AG04449 (cell line): ENCODE measurements around the gene ITGB4.

Source experiments
- CTCF ChIA-PET: fragments of 350-600 bp; formaldehyde crosslinking; extraction: SDS; loops from one replicate; lab custom pipeline; 2021; ENCODE audit warnings: antibody characterized with exemption; lab: Yijun Ruan, JAX
- POLR2A ChIA-PET: fragments of 400-600, 350-600 bp; formaldehyde crosslinking; extraction: SDS; loops from one replicate; lab custom pipeline; 2020; ENCODE audit warnings: antibody characterized with exemption, inconsistent platforms; lab: Yijun Ruan, JAX
- DNase-seq: peaks from one replicate; pipeline ENCODE4 v3.0.0-alpha.2; 2010; ENCODE audit warnings: low read depth, low spot score
- H3K4me3 ChIP-seq: 2 replicates; pipeline ENCODE4 v1.5.1; 2011; ENCODE audit warnings: low read depth, mild to moderate bottlenecking, control low read depth, low read length
- TF ChIP-seq, protein P1 (sequence below): IDR thresholded peaks from one replicate; pipeline ENCODE4 v1.5.1; 2011; ENCODE audit warnings: mild to moderate bottlenecking, moderate library complexity, low read length, control low read depth, inconsistent platforms; ENCODE audit not compliant: insufficient read depth; ENCODE audit errors: missing control alignments

The ITGB4 gene

GRCh38 chr17:75799402-75799801 lies 78.1 kb downstream of the ITGB4 start:
- no peak for DNase-seq
- no peak overlapping the region for H3K4me3 ChIP-seq
- ChIA-PET POLR2A (no interaction called here), CTCF (interaction anchor here (1.4 to 10.4 kb wide), 3 partner anchors 9 to 29 kb away, joined by 3 to 72 read pairs (median 8); no protein-coding TSS in a partner anchor)
- TF ChIP-seq, protein P1, sequence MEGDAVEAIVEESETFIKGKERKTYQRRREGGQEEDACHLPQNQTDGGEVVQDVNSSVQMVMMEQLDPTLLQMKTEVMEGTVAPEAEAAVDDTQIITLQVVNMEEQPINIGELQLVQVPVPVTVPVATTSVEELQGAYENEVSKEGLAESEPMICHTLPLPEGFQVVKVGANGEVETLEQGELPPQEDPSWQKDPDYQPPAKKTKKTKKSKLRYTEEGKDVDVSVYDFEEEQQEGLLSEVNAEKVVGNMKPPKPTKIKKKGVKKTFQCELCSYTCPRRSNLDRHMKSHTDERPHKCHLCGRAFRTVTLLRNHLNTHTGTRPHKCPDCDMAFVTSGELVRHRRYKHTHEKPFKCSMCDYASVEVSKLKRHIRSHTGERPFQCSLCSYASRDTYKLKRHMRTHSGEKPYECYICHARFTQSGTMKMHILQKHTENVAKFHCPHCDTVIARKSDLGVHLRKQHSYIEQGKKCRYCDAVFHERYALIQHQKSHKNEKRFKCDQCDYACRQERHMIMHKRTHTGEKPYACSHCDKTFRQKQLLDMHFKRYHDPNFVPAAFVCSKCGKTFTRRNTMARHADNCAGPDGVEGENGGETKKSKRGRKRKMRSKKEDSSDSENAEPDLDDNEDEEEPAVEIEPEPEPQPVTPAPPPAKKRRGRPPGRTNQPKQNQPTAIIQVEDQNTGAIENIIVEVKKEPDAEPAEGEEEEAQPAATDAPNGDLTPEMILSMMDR = no peak

GRCh38 chr17:75803883-75804282 lies 82.6 kb downstream of the ITGB4 start:
- no peak for DNase-seq
- ChIA-PET CTCF (interaction anchor here (0.8 to 10.4 kb wide), 9 partner anchors 10 to 101 kb away, joined by 3 to 72 read pairs (median 3); partner anchors contain the start of gene MRPL38), POLR2A (interaction anchor here (1.5 kb wide), 1 partner anchor 14 kb away, joined by 3 read pairs; no protein-coding TSS in a partner anchor)
- TF ChIP-seq, protein P1 = no peak
- no peak overlapping the region for H3K4me3 ChIP-seq

GRCh38 chr17:75806822-75807500 lies 85.7 kb downstream of the ITGB4 start:
- POLR2A ChIA-PET = interaction anchor here (0.7 kb wide), 1 partner anchor 27 kb away, joined by 3 read pairs; no protein-coding TSS in a partner anchor
- H3K4me3 ChIP-seq = no peak overlapping the region
- TF ChIP-seq, protein P1 = no peak
- CTCF ChIA-PET = interaction anchor here (0.9 to 3.3 kb wide), 4 partner anchors 21 to 42 kb away, joined by 3 to 11 read pairs (median 3); partner anchors contain the start of gene GALK1
- DNase-seq = no peak
